NCI-H1694 (cell line): ENCODE measurements around the gene GALNT1.

Source experiments
- DNase-seq: peaks from one replicate; lab custom pipeline; 2025; lab: John Stamatoyannopoulos, UW

Gene GALNT1

GRCh38 chr18:35721431-35722081, 140.0 kb downstream of the GALNT1 start:
- DNase-seq: no peak

- DNase-seq: no peak
Measured at GRCh38 chr18:35728676-35729075, 147.1 kb downstream of the GALNT1 start.

GRCh38 chr18:35729991-35730668, 148.6 kb downstream of the GALNT1 start:
- no peak for DNase-seq

GRCh38 chr18:35730691-35731370, 149.3 kb downstream of the GALNT1 start:
- DNase-seq: no peak

- DNase-seq: no peak
Measured at GRCh38 chr18:35731701-35732100, 150.2 kb downstream of the GALNT1 start.

- DNase-seq: no peak
Measured at GRCh38 chr18:35732162-35732561, 150.6 kb downstream of the GALNT1 start.

- no peak for DNase-seq
Measured at GRCh38 chr18:35732636-35733035, 151.1 kb downstream of the GALNT1 start.

- DNase-seq: no peak
Measured at GRCh38 chr18:35733408-35733807, 151.9 kb downstream of the GALNT1 start.

GRCh38 chr18:35736696-35737095, 155.2 kb downstream of the GALNT1 start:
- no peak for DNase-seq

- no peak for DNase-seq
Measured at GRCh38 chr18:35739778-35740177, 158.2 kb downstream of the GALNT1 start.

GRCh38 chr18:35740656-35741055, 159.1 kb downstream of the GALNT1 start:
- DNase-seq: no peak

GRCh38 chr18:35743916-35744315, 162.4 kb downstream of the GALNT1 start:
- no peak for DNase-seq

GRCh38 chr18:35745814-35746213, 164.3 kb downstream of the GALNT1 start:
- no peak for DNase-seq

GRCh38 chr18:35746826-35747339, 165.3 kb downstream of the GALNT1 start:
- DNase-seq: no peak

- no peak for DNase-seq
Measured at GRCh38 chr18:35747894-35748472, 166.4 kb downstream of the GALNT1 start.

- DNase-seq: no peak
Measured at GRCh38 chr18:35749701-35750100, 168.2 kb downstream of the GALNT1 start.

- DNase-seq: no peak
Measured at GRCh38 chr18:35750929-35751328, 169.4 kb downstream of the GALNT1 start.

GRCh38 chr18:35753306-35753910, 171.9 kb downstream of the GALNT1 start:
- no peak for DNase-seq

GRCh38 chr18:35754464-35754863, 172.9 kb downstream of the GALNT1 start:
- DNase-seq: no peak

GRCh38 chr18:35755369-35755768, 173.8 kb downstream of the GALNT1 start:
- DNase-seq: no peak

GRCh38 chr18:35756506-35757117, 175.1 kb downstream of the GALNT1 start:
- DNase-seq: peak; percentile 29
